ENCODE measurements around the gene UST.
"Not testable (repeated sequence)": the region's sequence is repeated elsewhere in the genome, so short reads cannot be mapped to it uniquely, and the experiment has no call there.

The UST gene

GRCh38 chr6:148764259-148765020, 17.6 kb downstream of the UST start:
- in situ Hi-C loops (cut with MboI; ENCODE audit: low sequenced_read_pairs) = not testable (repeated sequence)

GRCh38 chr6:148765898-148766808, 19.3 kb downstream of the UST start:
- in situ Hi-C loops (cut with MboI; ENCODE audit: low sequenced_read_pairs) = no loop called here

GRCh38 chr6:148768646-148769270, 21.9 kb downstream of the UST start:
- in situ Hi-C loops (cut with MboI; ENCODE audit: low sequenced_read_pairs) = no loop called here

GRCh38 chr6:148769304-148769968, 22.6 kb downstream of the UST start:
- in situ Hi-C loops (cut with MboI; ENCODE audit: low sequenced_read_pairs) = no loop called here

GRCh38 chr6:148770408-148771211, 23.8 kb downstream of the UST start:
- in situ Hi-C loops (cut with MboI; ENCODE audit: low sequenced_read_pairs) = no loop called here

- in situ Hi-C loops (cut with MboI; ENCODE audit: low sequenced_read_pairs) = no loop called here
Observed at GRCh38 chr6:148771212-148771601, 24.4 kb downstream of the UST start.

GRCh38 chr6:148771896-148772554, 25.2 kb downstream of the UST start:
- in situ Hi-C loops (cut with MboI; ENCODE audit: low sequenced_read_pairs) = no loop called here

GRCh38 chr6:148775161-148775560, 28.3 kb downstream of the UST start:
- in situ Hi-C loops (cut with MboI; ENCODE audit: low sequenced_read_pairs) = no loop called here

GRCh38 chr6:148776321-148777308, 29.8 kb downstream of the UST start:
- in situ Hi-C loops (cut with MboI; ENCODE audit: low sequenced_read_pairs) = no loop called here

GRCh38 chr6:148779142-148779562, 32.3 kb downstream of the UST start:
- in situ Hi-C loops (cut with MboI; ENCODE audit: low sequenced_read_pairs) = no loop called here

- in situ Hi-C loops (cut with MboI; ENCODE audit: low sequenced_read_pairs) = not testable (repeated sequence)
Observed at GRCh38 chr6:148780423-148780822, 33.6 kb downstream of the UST start.

GRCh38 chr6:148780918-148781436, 34.1 kb downstream of the UST start:
- in situ Hi-C loops (cut with MboI; ENCODE audit: low sequenced_read_pairs) = no loop called here

- in situ Hi-C loops (cut with MboI; ENCODE audit: low sequenced_read_pairs) = no loop called here
Observed at GRCh38 chr6:148789948-148790347, 43.1 kb downstream of the UST start.

GRCh38 chr6:148790404-148790803, 43.6 kb downstream of the UST start:
- in situ Hi-C loops (cut with MboI; ENCODE audit: low sequenced_read_pairs) = no loop called here

GRCh38 chr6:148790817-148791216, 44.0 kb downstream of the UST start:
- in situ Hi-C loops (cut with MboI; ENCODE audit: low sequenced_read_pairs) = no loop called here

- in situ Hi-C loops (cut with MboI; ENCODE audit: low sequenced_read_pairs) = no loop called here
Observed at GRCh38 chr6:148791372-148791771, 44.5 kb downstream of the UST start.

GRCh38 chr6:148793721-148794120, 46.9 kb downstream of the UST start:
- in situ Hi-C loops (cut with MboI; ENCODE audit: low sequenced_read_pairs) = no loop called here

- in situ Hi-C loops (cut with MboI; ENCODE audit: low sequenced_read_pairs) = no loop called here
Observed at GRCh38 chr6:148794797-148795196, 48.0 kb downstream of the UST start.
